ENCODE results near the gene REV3L.

The REV3L gene

DNA sequence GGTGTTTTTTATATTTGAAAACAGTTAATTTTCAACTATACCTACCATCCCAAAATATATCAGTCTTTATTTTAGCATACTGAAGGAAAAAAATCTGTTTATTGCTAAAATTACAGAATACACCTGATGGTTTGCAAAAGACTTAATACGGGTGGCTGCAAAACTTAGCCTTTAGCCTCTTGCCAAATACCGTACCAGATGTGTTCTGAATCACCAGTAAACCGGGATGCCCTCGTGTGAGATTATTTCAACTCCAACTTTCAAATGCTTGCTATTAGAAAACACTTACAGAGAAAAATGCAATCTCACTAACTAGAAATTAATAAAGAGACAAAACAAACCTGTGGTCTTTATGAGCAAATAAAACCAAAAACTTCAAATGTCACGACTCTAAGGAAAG lies 36.0 kb downstream of the REV3L start:
- peaks cover 16% of the 10 kb centered on the region for H3K4me1 Mint-ChIP-seq
- no peaks in the 10 kb centered on the region for H3K9me3 Mint-ChIP-seq
- H3K27ac Mint-ChIP-seq, result no peak overlapping the region
- TF ChIP-seq, protein P1, sequence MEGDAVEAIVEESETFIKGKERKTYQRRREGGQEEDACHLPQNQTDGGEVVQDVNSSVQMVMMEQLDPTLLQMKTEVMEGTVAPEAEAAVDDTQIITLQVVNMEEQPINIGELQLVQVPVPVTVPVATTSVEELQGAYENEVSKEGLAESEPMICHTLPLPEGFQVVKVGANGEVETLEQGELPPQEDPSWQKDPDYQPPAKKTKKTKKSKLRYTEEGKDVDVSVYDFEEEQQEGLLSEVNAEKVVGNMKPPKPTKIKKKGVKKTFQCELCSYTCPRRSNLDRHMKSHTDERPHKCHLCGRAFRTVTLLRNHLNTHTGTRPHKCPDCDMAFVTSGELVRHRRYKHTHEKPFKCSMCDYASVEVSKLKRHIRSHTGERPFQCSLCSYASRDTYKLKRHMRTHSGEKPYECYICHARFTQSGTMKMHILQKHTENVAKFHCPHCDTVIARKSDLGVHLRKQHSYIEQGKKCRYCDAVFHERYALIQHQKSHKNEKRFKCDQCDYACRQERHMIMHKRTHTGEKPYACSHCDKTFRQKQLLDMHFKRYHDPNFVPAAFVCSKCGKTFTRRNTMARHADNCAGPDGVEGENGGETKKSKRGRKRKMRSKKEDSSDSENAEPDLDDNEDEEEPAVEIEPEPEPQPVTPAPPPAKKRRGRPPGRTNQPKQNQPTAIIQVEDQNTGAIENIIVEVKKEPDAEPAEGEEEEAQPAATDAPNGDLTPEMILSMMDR (IDR thresholded peaks at IDR 0.05; ENCODE audit: unreplicated experiment in 3 of 3), result no peak
- no peak overlapping the region for H3K4me3 Mint-ChIP-seq
- no peaks in the 10 kb centered on the region for H3K36me3 Mint-ChIP-seq (ENCODE audit: low read depth)
- no peaks in the 10 kb centered on the region for H3K27me3 Mint-ChIP-seq (ENCODE audit: low read depth)

DNA sequence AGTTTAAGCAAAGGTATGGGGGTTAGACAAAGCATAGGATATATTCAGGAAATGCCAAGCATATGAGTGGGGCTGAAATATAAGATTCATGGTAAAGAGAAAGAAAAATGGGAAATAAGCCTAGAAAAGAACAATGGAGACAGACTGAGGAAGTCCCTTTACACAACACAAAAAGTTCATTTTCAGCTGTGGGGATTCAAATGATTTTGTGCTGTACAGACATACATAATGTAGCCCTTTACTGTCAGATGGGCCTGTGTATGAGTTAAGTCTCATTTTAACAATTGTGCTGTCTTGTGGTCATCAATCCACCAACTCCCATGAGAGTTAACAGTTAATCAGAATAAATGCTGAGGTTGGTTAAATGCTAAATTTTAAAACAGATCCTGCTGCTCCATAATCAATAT lies 37.2 kb downstream of the REV3L start:
- no peaks in the 10 kb centered on the region for H3K27me3 Mint-ChIP-seq (ENCODE audit: low read depth)
- H3K27ac Mint-ChIP-seq, result peak overlapping the region; percentile 49 to 74 (median 55)
- H3K4me1 Mint-ChIP-seq, result peaks cover 16% of the 10 kb centered on the region
- H3K4me3 Mint-ChIP-seq, result no peak overlapping the region
- TF ChIP-seq, protein P1 (IDR thresholded peaks at IDR 0.05; ENCODE audit: unreplicated experiment in 3 of 3), result no peak
- H3K9me3 Mint-ChIP-seq, result no peaks in the 10 kb centered on the region
- H3K36me3 Mint-ChIP-seq (ENCODE audit: low read depth), result peaks cover 3% of the 10 kb centered on the region

DNA sequence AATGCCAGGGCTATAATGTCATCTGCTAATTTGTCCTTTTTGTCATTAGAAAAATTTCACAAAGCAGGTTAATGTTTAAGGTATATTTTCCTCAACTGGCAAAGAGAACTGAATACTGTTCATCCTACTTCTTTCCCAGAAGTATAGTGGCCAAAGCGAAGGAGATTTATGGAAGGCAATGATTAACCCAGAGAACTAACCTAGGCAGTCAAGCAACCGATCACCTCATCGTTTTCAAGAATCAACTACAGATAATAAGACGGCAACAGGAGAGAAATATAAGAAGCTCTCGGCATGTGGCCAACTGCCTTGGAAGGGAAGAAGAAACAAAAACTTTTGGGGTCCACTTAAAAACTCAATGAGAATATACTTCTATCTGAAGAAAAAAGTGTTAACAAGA lies 38.2 kb downstream of the REV3L start:
- peak overlapping the region; percentile 16 to 37 (median 22) for H3K4me3 Mint-ChIP-seq
- H3K4me1 Mint-ChIP-seq, result peaks cover 15% of the 10 kb centered on the region
- H3K27me3 Mint-ChIP-seq (ENCODE audit: low read depth), result no peaks in the 10 kb centered on the region
- peaks cover 3% of the 10 kb centered on the region for H3K36me3 Mint-ChIP-seq (ENCODE audit: low read depth)
- peak overlapping the region; percentile 49 to 95 (median 88) for H3K27ac Mint-ChIP-seq
- H3K9me3 Mint-ChIP-seq, result no peaks in the 10 kb centered on the region
- TF ChIP-seq, protein P1 (IDR thresholded peaks at IDR 0.05; ENCODE audit: unreplicated experiment in 3 of 3), result no peak

- Mint-ChIP-seq H3K4me1 (peaks cover 12% of the 10 kb centered on the region), H3K36me3 (ENCODE audit: low read depth) (peaks cover 11% of the 10 kb centered on the region), H3K4me3 (no peak overlapping the region), H3K9me3 (peaks cover 2% of the 10 kb centered on the region), H3K27ac (peak overlapping the region in 2 of 3 experiments; percentile 20 to 23), H3K27me3 (ENCODE audit: low read depth) (no peaks in the 10 kb centered on the region)
- TF ChIP-seq, protein P1 (IDR thresholded peaks at IDR 0.05; ENCODE audit: unreplicated experiment in 3 of 3), result no peak
Observed at GRCh38 chr6:111441678-111442243, 41.3 kb downstream of the REV3L start.

GRCh38 chr6:111439171-111439570 lies 43.8 kb downstream of the REV3L start:
- no peak overlapping the region for H3K4me3 Mint-ChIP-seq
- H3K9me3 Mint-ChIP-seq, result peaks cover 23% of the 10 kb centered on the region
- H3K27ac Mint-ChIP-seq, result no peak overlapping the region
- peaks cover 34% of the 10 kb centered on the region for H3K36me3 Mint-ChIP-seq (ENCODE audit: low read depth)
- no peaks in the 10 kb centered on the region for H3K27me3 Mint-ChIP-seq (ENCODE audit: low read depth)
- H3K4me1 Mint-ChIP-seq, result no peaks in the 10 kb centered on the region
- TF ChIP-seq, protein P1 (IDR thresholded peaks at IDR 0.05; ENCODE audit: unreplicated experiment in 3 of 3), result no peak

GRCh38 chr6:111437573-111437972 lies 45.4 kb downstream of the REV3L start:
- no peaks in the 10 kb centered on the region for H3K4me1 Mint-ChIP-seq
- H3K9me3 Mint-ChIP-seq, result peaks cover 34% of the 10 kb centered on the region
- H3K4me3 Mint-ChIP-seq, result no peak overlapping the region
- TF ChIP-seq, protein P1 (IDR thresholded peaks at IDR 0.05; ENCODE audit: unreplicated experiment in 3 of 3), result no peak
- no peaks in the 10 kb centered on the region for H3K27me3 Mint-ChIP-seq (ENCODE audit: low read depth)
- no peak overlapping the region for H3K27ac Mint-ChIP-seq
- peaks cover 50% of the 10 kb centered on the region for H3K36me3 Mint-ChIP-seq (ENCODE audit: low read depth)
